PFSK-1 (cell line): ENCODE data around the gene ARFGAP2.

Source experiments
- FOXP2 ChIP-seq: optimal IDR thresholded peaks from 2 replicates; pipeline ENCODE3; 2011; ENCODE audit warnings: borderline replicate concordance, control low read depth, inconsistent platforms; ENCODE audit not compliant: insufficient read depth; ENCODE audit errors: extremely low read length, extremely low read depth
- POLR2AphosphoS5 ChIP-seq: IDR thresholded peaks from 2 replicates; pipeline ENCODE4 v1.6.1; 2012; ENCODE audit warnings: low read depth, mild to moderate bottlenecking, control low read depth, low read length, moderate library complexity
- SIN3A ChIP-seq: IDR thresholded peaks from 2 replicates; pipeline ENCODE4 v1.6.1; 2012; ENCODE audit warnings: mild to moderate bottlenecking, low read length, moderate library complexity, borderline replicate concordance; ENCODE audit not compliant: insufficient read depth
- TAF1 ChIP-seq: IDR thresholded peaks from 2 replicates; pipeline ENCODE4 v1.6.1; 2012; ENCODE audit warnings: low read length, control low read depth, borderline replicate concordance; ENCODE audit not compliant: insufficient read depth
- TF ChIP-seq, protein P1 (sequence below), 2 experiments: IDR thresholded peaks; 2 replicates each; pipeline versions ENCODE4 v1.6.1 to v1.8.0; 2011 to 2012; ENCODE audit warnings: low read depth in 2 of 2, low read length in 2 of 2, control low read depth in 1 of 2, inconsistent platforms in 1 of 2, mild to moderate bottlenecking in 1 of 2, moderate library complexity in 1 of 2; ENCODE audit not compliant: insufficient read depth in 1 of 2

The ARFGAP2 gene

DNA sequence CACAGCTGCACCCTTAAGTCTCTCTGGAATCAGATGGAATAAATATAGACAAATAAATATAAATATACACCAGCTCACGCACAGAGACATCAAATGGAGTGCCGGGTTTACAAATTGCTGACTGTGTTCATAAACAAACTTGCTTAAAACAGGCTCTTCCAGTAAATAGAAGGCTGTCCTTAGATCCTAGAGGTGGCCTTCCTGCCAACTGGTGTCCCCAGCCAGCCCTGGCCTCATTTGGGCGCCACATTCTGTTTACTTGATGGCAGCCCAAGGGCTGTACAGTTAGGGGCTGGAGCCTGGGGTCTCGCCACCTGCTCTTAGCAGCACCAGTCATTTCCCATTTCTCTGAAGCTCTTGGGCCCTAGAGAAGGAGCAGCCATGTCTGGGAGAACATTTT is 20.8 kb downstream of the ARFGAP2 start:
- TF ChIP-seq SIN3A (no peak), POLR2AphosphoS5 (no peak), TAF1 (no peak), FOXP2 (no peak)
- TF ChIP-seq, protein P1, sequence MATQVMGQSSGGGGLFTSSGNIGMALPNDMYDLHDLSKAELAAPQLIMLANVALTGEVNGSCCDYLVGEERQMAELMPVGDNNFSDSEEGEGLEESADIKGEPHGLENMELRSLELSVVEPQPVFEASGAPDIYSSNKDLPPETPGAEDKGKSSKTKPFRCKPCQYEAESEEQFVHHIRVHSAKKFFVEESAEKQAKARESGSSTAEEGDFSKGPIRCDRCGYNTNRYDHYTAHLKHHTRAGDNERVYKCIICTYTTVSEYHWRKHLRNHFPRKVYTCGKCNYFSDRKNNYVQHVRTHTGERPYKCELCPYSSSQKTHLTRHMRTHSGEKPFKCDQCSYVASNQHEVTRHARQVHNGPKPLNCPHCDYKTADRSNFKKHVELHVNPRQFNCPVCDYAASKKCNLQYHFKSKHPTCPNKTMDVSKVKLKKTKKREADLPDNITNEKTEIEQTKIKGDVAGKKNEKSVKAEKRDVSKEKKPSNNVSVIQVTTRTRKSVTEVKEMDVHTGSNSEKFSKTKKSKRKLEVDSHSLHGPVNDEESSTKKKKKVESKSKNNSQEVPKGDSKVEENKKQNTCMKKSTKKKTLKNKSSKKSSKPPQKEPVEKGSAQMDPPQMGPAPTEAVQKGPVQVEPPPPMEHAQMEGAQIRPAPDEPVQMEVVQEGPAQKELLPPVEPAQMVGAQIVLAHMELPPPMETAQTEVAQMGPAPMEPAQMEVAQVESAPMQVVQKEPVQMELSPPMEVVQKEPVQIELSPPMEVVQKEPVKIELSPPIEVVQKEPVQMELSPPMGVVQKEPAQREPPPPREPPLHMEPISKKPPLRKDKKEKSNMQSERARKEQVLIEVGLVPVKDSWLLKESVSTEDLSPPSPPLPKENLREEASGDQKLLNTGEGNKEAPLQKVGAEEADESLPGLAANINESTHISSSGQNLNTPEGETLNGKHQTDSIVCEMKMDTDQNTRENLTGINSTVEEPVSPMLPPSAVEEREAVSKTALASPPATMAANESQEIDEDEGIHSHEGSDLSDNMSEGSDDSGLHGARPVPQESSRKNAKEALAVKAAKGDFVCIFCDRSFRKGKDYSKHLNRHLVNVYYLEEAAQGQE (IDR thresholded peaks at IDR 0.05; ENCODE audit: insufficient read depth in 1 of 2, low read depth in 2 of 2, low read length in 2 of 2) = no peak

DNA sequence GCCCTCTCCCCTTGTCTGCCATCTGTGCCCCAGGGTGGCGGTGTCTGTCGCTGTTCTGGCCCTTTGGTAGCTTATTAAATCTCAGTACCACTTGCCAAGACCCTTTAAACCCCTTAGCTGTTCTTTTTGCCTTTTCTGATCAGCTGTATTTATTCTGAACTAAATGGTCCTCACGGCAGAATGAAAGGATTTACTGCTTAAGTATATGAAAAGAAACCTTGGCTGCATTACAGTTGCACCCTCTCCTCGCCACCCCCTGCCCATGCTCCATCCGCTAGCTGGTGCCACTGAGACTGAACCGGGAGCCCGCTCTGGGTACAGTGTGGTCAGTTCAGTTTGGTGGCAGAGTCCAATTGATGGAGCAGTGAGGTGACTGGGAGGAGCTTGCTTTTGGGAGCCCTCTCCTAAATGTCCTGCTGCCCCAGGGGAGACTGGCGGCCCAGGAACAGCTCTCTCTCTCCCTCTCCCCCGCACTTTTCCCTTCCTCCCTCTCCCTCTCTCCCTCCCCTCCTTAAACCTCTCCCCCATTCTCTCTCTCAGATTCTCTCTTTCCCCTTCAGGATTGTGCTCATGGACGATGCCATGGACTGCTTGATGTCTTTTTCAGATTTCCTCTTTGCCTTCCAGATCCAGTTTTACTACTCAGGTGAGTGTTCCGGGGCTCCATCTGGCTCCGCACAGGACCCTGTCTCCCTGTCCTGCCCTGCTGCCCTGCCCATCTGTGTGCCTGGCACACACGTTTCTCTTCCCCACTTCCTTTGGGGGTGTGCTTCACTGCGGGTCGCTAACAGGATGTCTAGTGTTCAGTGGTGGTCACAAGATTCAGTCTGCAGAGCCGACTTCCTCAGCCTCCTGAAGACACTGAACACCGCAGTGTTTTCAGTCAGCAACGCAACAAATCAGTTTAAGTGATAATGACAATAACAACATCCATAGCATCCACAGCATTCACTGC is 21.8 kb downstream of the ARFGAP2 start:
- TF ChIP-seq SIN3A (no peak), TAF1 (no peak), FOXP2 (no peak), POLR2AphosphoS5 (no peak)
- TF ChIP-seq, protein P1 (IDR thresholded peaks at IDR 0.05; ENCODE audit: insufficient read depth in 1 of 2, low read depth in 2 of 2, low read length in 2 of 2) = no peak

DNA sequence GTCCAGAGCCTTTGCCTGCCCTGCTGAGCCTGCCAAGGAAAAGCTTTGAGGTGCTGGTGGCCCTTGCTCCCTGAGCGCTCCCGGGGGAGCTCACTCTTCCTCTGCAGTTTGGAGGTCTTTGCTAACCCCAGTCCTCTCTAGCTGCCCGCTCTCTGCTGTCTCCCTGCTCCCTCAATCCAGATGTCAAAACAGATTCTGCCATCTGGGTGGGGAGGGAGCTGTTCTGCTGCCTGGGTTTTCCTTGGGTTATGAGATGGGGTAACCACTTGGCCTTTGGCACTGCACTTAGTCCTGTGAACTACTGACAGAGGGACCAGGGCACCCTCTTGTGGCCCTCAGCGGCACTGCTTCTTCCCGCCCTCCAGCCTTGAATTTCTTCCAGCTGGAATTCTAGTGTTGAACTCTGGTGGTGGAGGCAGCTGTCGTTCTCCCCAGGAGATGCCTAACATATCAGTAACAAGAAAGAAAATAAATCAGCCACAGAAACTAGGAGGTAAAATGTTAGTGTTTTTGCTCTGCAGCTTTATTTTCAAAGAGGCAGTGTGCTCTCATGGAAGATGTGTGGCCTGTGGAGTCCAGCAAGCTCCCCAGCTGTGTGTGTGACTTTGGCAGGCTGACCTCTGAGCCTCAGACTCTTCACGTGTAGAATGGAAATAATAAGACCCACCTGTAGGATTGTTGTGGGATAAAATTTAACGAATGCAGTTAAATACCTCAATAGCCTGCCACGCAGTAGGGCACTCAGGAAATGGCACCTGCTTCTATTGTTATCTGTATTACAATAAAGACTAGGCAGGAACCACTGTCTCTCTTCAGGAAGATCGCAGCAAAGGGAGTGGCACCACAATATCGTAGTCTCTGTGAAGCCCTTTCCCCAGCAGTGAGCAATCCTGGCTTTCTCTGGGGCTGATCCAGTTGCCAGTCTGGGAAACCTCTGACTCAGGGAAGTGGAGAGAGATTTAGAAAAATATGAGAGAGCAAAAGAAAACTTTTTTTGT is 23.4 kb downstream of the ARFGAP2 start:
- TF ChIP-seq, protein P1 (IDR thresholded peaks at IDR 0.05; ENCODE audit: insufficient read depth in 1 of 2, low read depth in 2 of 2, low read length in 2 of 2) = no peak

DNA sequence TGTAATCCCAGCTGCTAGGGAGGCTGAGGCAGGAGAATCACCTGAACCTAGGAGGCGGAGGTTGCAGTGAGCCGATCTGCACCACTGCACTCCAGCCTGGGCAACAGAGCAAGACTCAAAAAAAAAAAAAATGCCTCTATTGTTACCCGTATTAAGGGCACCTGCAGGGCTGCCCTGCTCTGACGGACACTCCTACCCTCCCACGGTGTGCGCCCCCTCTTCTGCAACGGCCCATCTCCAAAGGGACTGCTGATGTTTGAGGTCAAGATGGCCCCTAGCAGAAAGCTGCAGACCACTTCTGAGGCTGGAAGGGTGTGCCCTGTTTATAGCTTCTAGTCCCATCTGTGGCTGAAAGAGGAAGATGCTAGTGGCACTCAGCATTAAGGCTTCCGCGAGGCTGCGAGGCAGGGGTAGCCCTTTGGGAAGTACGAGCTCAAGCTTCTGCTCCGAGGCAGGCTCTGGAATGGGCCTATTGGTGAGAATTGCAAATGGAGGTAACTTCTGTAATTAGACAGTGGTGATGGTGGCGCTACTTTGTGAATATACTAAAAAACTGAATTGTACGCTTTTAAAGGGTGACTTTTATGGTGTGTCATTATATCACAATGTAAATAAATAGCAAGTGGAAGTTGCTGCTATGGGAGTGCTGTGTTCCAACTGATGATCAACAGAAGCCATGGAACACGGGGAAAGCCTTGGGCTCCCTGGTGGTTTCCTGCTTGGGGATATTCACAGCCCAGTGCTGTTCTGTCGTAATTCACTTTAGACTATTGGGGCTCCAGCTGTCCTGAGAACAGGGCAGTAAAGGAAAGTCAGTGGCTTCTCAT is 24.3 kb downstream of the ARFGAP2 start:
- TF ChIP-seq POLR2AphosphoS5 (no peak), SIN3A (no peak), TAF1 (no peak), FOXP2 (no peak)
- TF ChIP-seq, protein P1 (IDR thresholded peaks at IDR 0.05; ENCODE audit: insufficient read depth in 1 of 2, low read depth in 2 of 2, low read length in 2 of 2) = no peak
